ENCODE data around the gene ANO1.

Gene ANO1

DNA sequence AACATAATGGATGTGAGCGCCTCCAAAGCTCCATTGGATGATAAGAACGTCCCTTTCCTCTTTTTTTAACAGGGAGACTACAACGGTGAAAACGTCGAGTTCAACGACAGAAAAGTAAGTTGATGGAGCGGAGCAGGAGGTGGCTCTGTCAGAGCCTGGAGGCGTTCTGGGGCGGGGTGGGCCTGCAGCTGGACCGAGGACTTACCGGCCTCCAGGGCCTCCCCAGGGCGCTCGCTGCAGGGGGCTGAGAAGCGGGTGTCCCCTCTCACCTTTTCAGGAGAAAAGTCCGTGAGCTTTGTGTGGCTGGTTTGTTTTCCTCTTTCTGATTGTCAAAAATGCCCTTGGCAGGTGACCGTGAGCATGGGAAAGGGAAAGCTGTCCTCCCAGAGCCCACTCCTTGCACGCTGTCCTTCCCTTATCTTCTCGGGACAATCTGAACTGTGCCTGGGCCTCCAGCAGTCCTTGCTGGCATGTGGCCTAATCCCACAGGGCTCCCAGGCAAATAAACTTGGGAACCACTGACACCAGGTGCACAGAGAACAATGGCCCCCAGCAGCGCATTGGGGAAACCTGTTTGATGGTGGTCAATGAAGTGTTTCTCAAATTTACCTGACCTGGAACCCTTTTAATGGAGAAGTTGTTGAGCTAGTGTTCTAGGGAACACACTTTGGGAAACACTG, 38.4 kb downstream of the ANO1 start:
- no peak for DNase-seq (ENCODE audit: low read depth)

DNA sequence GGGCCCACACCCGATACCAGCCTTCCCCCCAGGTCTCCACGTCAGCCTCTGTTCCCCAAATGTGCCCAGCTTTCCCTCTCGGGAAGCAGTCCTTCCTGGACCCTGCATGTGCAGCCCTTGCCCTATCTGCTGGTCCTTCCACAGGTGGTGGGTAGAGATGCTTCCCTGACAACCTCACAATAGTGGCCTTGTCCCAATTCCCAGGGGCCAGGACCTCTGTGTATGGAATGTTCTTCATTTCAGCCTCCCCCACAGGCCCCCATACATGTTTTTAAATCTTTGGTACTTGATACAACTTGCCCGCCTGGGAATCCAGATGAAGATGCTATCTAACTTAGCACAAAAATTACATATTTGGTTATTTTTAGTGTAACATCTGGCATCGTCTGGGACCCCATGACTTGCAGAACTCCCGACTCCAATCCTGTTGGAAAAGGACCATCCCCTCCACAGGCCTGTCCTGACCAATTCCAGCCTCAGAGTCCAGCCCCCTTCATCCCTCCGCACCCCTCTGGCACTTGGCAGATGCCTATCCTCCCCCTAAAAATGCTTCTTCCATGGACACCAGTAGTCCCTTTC, 39.5 kb downstream of the ANO1 start:
- no peak for DNase-seq (ENCODE audit: low read depth)

DNA sequence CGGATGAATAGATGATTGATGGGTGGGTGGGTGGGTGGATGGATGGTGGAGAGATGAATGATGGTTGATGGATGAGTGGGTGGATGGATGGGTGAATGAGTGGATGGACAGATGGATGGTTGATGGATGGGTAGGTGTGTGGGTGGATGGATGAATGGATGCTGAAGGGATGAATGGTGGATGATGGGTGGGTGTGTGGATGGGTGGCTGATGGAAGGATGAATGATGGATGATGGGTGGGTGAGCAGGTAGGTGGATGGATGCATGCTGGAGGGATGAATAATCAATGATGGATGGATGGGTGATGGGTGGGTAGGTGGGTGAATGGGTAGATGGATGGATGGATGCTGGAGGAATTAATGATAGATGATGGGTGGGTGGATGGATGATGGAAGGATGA, 40.5 kb downstream of the ANO1 start:
- DNase-seq (ENCODE audit: low read depth): no peak

DNA sequence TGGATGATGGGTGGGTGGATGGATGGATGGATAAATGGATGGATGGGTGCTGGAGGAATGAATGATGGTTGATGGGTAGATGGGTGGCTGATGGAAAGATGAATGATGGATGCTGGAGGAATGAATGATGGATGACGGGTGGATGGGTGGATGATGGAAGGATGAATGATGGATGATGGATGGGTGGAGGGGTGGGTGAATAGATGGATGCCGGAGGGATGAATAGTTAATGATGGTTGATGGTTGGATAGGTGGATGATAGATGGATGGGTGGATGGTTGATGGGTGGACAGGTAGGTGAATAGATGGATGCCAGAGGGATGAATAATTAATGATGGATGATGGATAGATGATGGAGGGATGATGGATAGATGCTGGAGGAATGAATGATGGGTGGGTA, 41.4 kb downstream of the ANO1 start:
- DNase-seq (ENCODE audit: low read depth): no peak

DNA sequence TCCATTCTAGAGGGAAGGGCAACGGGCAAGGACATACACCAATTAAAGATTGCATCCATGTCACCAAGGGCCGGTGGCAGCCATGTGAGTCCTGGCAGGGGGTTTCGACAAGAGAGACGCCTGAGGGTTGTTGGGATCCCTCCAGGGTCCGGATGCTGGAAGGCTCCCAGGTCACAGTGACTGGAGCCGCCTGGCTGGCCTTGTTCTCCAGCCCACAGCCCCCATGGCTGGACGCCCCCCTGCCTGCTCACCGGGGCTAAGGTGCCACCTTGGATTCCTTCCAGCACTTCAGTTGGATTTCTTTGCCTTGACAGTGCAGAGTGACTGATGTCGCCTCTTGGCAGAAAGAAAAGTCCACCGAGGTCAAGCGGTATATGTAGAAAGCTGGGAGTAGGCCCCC, 42.6 kb downstream of the ANO1 start:
- no peak for DNase-seq (ENCODE audit: low read depth)

DNA sequence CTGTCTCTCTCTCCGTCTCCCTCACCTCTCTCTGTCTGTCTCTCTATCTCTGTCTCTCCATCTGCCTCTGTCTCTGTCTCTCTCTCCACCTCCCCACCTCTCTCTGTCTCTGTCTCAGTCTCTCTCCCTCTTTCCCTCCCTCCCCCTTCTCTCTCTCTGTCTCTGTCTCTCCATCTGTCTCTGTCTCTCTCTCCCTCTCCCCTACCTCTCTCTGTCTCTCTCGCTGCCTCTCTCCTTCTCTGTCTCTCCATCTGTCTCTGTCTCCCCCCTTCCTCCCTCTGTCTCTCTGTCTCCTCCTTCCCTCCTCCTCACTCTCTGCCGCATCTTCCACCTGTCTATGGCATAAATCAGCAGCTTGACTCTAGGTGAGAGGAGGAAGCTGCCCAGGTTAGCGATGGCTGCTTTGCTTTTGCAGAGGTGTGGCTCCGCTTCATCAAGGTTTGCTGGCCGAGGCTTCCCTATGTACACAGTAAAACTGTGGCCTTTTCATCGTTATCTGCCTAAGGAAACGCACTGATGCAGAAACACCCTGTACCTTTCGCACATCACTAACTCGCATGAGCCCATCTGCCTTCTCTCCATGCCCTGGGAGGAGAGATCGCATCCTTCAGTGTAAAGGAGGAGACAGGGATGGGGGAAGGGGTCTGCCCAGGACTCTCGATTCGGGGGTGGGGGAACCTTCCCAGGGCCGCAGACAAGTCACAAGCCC, 44.5 kb downstream of the ANO1 start:
- no peak for DNase-seq (ENCODE audit: low read depth)

DNA sequence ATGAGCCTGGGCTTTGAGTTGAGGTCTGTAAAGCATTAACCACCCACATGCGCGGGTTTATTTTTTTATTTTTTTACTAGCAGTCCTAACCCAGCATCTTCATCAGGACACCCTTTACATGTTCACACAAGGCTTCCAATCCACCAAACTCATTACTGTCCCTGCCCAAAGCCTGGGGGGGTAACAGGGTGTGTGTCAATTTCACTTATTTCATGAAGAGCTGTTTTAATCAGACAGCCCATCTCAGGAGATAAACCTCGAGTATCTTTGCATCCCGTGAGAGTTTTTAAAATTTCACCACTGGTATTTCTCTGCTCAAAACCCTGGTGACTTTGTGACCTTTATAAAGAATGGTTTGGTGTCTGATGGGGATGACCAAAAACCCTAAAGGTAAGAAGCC, 45.6 kb downstream of the ANO1 start:
- DNase-seq (ENCODE audit: low read depth): no peak

DNA sequence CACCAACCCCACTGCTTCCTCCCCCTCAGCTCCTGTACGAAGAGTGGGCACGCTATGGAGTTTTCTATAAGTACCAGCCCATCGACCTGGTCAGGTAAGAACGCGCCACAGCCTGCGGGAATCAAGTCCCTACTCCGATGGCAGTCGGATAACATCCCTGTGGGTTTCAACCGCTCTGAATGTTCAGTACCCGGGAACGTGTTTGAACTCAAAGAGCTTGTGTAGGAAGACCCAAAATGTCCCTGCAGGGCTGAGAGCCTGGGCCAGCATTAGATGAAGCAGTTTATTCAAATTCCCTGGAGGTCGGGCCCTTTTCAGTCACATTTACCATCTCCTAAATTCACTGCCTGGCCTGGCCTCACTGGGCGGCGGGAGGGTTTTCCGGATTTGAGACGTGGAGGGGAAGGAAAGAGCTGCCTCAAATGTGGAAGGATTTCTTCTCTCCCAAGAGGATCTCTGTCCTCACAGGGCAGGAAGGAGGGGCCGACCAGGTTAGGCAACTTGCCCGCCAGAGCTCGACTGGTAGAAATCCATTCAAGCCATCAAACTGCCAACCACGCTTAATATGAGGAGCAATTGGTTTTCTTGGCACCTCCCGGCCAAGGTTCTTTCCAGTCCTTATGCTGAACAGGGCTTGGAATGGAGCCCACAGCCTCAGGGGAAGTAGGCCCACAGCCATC, 46.3 kb downstream of the ANO1 start:
- DNase-seq (ENCODE audit: low read depth): no peak

DNA sequence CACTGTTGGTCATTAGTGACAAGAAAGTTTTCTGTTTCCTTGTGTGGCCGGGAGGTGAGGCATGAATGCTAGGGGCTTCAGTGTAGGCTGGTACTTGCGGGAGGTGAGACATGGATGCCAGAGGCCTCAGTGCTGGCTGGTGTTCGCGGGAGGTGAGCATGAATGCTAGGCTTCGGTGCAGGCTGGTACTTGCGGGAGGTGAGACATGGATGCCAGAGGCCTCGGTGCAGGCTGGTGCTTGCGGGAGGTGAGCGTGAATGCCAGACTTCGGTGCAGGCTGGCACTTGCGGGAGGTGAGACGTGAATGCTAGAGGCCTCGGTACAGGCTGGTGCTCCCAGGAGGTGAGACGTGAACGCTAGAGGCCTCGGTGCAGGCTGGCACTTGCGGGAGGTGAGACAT, 48.4 kb downstream of the ANO1 start:
- no peak for DNase-seq (ENCODE audit: low read depth)

DNA sequence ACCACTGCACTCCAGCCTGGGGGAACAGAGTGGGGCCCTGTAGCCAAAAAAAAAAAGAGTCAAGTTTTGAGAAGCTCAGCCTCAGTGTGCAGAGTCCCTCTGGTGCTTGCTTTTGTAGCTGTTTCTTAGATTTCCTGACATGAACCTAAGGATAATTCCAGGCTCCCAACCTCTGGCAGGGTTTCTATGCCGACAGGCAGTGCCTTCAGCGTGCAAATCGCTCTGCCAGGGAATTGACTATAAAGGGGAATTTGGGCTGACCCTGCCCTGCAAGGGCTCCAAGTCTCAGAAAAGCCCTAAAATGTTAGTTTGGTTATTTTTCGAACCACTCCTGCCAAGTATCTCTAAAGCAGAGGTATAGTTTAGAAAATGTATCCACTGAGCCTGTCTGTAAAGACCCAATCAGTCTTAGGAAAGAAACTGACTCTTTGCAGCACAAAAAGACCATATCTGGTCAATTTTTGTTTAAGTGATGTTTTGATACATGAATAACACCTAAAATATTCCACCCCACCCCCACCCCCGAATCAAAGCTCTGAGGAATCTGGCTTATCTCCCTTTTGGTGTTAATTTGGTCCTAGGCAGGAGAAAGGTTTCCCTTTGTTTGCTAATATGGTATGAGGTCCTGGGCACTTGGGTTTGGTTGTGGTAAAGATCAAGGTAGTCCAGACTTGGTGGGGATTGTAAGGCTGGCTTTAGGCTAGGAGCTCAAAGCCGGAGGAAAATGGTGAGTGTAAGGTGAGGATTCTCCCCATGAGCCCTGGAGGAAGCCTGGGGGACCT, 49.7 kb downstream of the ANO1 start:
- DNase-seq (ENCODE audit: low read depth): no peak

DNA sequence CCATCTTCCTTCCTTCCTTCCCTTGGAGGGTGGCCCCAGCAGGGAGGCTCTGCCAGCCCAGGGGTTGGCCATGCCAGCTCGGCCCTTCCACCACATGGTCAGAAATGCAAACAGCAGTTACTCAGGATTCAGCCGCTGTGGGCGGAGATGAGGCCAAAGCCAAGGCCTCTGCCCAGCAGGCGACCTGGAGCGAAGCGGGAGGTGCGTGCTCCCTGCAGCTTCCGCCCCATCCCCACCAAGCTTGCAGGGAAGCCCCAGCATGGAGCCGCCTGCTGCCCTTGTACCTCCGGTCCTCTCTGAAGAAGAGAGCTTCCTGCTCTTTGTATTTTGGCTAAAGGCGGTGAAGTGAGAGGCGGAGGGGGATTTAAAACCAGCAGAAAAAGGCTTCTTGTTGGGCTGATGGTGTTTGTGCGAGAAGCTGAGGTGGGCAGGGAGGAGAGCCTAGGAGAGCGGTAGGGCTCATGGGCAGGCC, 50.4 kb downstream of the ANO1 start:
- no peak for DNase-seq (ENCODE audit: low read depth)

DNA sequence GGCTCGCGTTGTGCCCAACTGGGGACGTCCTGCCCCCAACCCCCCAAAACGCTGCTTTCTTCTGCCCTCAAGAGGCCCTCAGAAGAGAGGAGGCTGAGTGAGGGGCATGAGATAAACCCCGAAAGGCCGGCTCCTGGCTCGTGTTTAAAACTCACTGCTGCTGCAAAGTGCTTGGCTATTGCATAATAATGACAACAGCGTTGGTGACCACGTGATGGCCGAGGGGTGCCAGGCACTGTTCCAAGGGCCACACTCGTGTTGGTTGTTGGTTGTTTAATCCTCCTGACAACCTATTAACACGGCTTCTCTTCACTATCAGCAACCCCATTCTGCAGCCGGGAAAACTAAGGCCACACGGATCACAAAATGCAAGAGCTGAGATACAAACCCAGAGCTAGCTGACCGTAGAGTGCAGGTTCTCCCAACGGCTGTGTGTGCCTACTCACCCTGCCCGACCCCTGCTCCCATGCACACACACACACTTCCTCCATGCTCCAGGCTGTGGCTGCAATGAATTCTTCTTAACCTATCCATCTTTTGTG, 51.0 kb downstream of the ANO1 start:
- DNase-seq (ENCODE audit: low read depth): no peak

DNA sequence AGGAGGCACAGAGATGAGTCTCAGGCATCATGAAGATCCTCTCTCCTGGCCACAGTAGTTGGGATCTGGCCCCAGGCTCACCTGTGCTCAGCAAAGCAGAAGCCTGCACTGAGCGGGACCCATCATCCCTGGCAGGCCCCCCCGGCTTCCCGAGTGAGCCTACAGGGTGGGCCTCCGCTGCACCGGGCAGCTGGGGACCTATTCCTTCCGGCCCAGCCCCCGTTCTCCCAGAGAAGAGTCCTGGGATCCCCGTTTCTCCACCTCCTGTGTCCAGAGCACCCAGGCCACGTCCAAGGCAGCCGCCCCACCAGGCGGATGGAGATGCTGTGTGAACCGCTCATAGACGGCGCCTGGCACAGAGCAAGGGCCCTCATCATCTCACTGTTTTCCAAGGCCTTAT, 52.5 kb downstream of the ANO1 start:
- DNase-seq (ENCODE audit: low read depth): no peak

DNA sequence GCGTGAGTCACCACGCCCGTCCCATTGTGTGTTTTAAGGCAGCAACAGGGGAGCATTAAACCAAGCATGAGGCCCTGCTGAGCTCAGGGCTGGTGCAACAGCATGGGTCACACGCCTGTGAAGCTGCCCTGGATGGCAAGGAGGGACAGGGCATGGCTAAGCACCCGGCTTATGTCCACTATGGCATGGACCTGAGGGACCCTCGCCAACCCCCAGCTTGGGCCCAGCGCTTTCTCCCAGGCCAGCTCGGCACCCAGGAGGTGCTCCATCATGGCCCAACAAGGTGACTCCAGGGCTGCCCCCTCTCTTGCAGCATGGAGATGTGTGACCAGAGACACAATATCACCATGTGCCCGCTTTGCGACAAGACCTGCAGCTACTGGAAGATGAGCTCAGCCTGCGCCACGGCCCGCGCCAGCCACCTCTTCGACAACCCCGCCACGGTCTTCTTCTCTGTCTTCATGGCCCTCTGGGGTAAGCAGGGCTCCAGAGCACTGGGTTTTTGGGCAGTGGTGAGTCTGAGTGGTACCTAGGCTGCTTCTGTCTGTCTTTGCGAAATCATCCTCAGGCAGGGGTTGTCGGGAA, 53.6 kb downstream of the ANO1 start:
- DNase-seq (ENCODE audit: low read depth): no peak

DNA sequence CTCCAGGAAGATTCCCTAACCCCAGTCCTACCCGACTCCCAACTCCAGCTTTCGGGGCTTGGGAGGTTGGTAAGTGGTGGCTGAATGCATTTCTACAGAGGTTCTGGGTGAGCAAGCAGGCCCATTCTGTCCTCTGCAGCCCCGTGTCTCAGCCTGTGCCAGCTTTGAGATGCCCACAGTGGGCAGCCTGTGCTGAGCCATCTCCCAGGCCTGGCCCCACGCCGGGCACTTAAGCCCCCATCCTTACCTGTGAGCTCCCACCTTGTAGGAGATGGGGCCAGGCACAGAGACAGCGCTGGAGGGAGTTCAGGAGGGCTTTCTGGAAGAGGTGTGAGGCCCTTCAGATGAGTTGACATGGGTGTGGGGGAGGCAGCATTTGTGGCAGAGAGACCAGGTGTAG, 54.5 kb downstream of the ANO1 start:
- DNase-seq (ENCODE audit: low read depth): no peak

DNA sequence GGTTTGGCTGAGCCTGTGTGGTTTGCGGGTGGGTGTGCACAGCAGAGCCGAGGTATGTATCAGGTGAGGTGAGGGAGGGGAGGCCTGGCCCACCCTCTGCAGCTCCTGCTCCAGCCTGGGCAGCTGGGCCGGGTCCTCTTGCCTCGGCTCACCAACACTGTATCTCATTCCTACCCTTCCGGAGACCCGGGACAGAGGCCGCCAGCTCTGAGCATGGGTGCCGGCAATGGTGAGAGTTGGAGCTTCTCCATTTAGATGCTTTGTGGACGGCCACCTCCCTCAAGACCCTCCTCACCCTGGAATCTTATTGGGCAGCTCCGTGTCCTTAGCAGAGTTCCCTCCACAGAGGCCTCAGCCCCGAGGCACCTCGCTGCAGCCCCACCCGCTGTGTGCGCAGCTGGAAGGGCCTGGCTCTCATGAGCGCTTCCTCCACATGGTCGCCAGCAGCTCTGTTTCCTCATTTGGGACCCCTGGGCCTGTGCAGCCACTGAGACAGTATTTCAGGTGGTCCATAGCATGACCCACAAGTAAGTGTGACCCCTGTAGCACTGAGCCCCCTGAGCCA, 55.7 kb downstream of the ANO1 start:
- DNase-seq (ENCODE audit: low read depth): no peak

DNA sequence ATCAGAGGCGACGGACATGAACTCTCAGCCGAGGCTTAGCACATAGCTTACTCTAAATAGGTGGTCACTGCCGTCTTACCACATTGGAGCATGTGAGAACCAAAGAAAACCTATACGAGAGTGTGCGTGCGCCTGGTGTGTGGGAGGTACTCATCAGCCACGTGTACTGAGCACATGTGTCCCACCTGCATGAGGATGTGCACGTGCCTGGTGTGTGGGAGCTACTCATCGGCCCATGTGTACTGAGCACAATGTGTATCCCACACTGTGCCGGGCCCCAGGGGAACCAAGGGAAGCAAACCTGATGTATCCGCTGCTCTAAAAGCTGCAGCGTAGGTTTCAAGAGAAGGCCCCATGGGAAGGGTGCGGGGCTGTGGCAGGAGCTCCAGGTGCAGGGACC, 56.4 kb downstream of the ANO1 start:
- DNase-seq (ENCODE audit: low read depth): no peak

DNA sequence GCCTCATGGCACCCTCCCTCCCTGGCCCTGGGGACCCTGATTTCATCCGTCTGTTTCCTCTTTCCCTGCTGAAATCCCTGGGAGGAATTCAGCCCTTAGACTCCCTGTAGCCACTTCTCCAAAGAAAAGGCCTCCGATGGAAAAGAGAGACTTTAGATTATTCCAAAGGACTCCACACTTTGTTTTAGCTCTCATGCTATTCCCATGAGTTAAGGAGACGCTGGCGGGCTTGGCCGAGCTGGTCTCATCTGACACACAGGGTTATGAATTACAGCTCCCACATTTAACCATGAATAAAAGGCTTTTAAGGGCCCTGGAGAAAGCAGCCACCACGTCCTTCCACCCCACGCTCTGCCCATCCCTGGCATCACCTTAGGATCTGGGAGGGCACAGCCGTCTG, 57.0 kb downstream of the ANO1 start:
- DNase-seq (ENCODE audit: low read depth): no peak

DNA sequence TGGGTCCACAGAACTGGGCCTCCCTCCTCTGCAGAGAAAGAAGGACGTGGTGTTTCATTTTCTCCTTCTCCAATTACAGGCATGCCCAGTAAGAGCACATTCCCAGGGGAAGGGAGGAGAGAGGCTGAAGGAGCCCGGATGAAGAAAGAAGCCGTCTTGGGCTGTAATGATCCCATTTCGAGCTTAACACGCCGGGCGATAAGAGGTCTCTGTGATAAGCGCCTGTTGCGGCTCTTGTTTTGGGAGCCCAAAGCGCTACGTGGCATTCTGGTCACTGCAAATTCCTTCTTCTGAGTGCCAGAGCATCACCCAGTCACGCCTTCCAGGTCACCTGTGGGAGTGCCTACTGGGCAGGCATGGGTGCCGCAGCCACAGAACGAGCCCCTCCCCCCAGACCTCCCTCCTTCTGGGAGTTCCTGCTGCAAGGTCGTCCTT, 57.5 kb downstream of the ANO1 start:
- no peak for DNase-seq (ENCODE audit: low read depth)

DNA sequence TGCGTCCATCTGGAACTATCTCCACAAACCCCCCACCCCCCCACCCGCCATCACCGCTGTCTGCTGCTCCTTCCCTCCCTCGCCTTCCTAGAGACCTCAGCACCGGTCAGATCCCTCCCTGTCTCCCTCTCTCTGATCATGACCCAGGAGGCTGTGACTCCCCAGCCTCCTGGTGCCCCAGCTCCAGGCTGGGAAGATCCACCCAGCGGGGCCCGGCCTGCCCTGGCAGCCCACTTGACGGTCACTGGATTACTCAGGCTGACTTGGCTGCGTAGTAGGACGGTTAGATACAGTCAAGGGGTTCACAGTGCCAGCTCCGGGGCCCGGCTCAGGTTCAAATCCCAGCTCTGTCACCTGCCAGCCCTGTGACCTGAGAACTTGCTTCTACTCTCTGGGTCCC, 59.3 kb downstream of the ANO1 start:
- no peak for DNase-seq (ENCODE audit: low read depth)

DNA sequence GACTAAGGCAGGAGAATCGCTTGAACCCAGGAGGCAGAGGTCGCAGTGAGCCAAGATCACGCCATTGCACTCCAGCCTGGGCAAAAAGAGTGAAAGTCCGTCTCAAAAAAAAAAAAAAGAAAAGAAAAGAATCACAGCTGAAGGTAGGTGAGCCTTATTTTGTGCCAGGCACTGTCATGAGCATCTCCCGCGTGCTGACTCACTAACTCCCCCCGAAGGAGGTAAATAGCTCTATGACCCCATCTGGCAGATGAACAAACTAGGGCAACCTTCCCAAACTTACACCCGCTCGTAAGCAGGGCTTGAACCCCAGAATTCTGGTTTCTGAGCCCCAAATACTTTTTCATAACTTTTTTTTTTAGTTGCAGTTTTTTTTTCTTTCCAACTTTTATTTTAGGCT, 60.3 kb downstream of the ANO1 start:
- DNase-seq (ENCODE audit: low read depth): no peak

Data from stimulated activated CD8-positive, alpha-beta memory T cell treated with anti-CD3 and anti-CD28 coated beads, Interleukin-12 subunit alpha, Interleukin-12 subunit beta, amount 100 ng/mL, for 4 hours (primary cell).